Measurements from ENCODE around the gene ZNF692. TPM values are rescaled to one million over a fixed set of nuclear protein-coding genes. Genes with fewer than 3 reads are reported as not detected.
A peak's percentile ranks its signal among the peaks of the same experiment; 100 is the strongest.

ZNF692 gene
- total and polyA plus RNA-seq, 2 of the 13 experiments (the other 11 are each of a cell fraction or from before 2014, with no cell fraction given), result 27.3 to 45.8 TPM

- TF ChIP-seq, protein P1, sequence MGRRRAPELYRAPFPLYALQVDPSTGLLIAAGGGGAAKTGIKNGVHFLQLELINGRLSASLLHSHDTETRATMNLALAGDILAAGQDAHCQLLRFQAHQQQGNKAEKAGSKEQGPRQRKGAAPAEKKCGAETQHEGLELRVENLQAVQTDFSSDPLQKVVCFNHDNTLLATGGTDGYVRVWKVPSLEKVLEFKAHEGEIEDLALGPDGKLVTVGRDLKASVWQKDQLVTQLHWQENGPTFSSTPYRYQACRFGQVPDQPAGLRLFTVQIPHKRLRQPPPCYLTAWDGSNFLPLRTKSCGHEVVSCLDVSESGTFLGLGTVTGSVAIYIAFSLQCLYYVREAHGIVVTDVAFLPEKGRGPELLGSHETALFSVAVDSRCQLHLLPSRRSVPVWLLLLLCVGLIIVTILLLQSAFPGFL (CRISPR knock-in tag; IDR thresholded peaks at IDR 0.05), result no peak
- no peak for TF ChIP-seq SATB2 (CRISPR knock-in tag; IDR thresholded peaks at IDR 0.05)
- TF ChIP-seq NCOR1 (IDR thresholded peaks at IDR 0.05; ENCODE audit: borderline replicate concordance, low read length), result no peak
- TF ChIP-seq MTA3 (CRISPR knock-in tag; IDR thresholded peaks at IDR 0.05), result no peak
- TF ChIP-seq, protein P2, sequence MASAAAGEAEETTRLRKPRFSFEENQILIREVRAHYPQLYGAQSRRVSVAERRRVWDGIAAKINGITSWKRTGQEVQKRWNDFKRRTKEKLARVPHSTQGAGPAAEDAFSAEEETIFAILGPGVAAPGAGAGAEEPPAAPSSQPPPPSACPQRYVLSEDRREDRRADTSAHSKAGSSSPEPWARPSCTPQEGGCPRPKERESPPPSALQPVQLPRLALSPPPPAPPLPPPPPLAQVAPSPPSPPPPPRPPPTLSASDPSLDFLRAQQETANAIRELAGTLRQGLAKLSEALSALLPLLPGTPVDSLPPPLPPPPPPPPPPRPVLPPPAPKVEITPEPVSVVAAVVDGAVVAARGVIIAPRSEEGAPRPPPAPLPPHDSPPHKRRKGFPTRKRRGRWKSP (CRISPR knock-in tag; IDR thresholded peaks at IDR 0.05), result peak; percentile 40; the same call in 1 of the 2 replicates
- no peak for TF ChIP-seq ELF1 (CRISPR knock-in tag; IDR thresholded peaks at IDR 0.05)
- TF ChIP-seq SNAI1 (CRISPR knock-in tag; IDR thresholded peaks at IDR 0.05; ENCODE audit: borderline replicate concordance), result no peak
- TF ChIP-seq ZNF34 (CRISPR knock-in tag; IDR thresholded peaks at IDR 0.05; ENCODE audit: borderline replicate concordance), result no peak
- peak; percentile 53 for TF ChIP-seq NFYC (CRISPR knock-in tag; IDR thresholded peaks at IDR 0.05)
- no peak for TF ChIP-seq ZNF7 (CRISPR knock-in tag; IDR thresholded peaks at IDR 0.05)
- no peak for TF ChIP-seq TARDBP (CRISPR knock-in tag; IDR thresholded peaks at IDR 0.05)
- TF ChIP-seq, protein P3, sequence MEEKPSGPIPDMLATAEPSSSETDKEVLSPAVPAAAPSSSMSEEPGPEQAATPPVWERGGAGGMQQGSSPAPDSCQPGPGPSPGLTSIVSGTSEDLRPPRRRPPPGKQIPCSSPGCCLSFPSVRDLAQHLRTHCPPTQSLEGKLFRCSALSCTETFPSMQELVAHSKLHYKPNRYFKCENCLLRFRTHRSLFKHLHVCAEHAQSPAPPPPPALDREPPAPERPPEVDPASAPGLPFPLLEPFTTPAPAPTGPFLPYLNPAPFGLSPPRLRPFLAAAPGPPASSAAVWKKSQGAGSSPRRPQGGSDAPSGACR (CRISPR knock-in tag; IDR thresholded peaks at IDR 0.05), result no peak; the same call in 1 of the 2 replicates
- no peak for TF ChIP-seq ZNF777 (CRISPR knock-in tag; IDR thresholded peaks at IDR 0.05)
- TF ChIP-seq HHEX (CRISPR knock-in tag; IDR thresholded peaks at IDR 0.05), result no peak
- no peak for TF ChIP-seq SP140L (CRISPR knock-in tag; IDR thresholded peaks at IDR 0.05; ENCODE audit: borderline replicate concordance)
- no peak for TF ChIP-seq YEATS4 (CRISPR knock-in tag; IDR thresholded peaks at IDR 0.05; ENCODE audit: borderline replicate concordance)
- TF ChIP-seq NFIC (IDR thresholded peaks at IDR 0.05; ENCODE audit: low read length), result no peak
- TF ChIP-seq HOXA9 (CRISPR knock-in tag; IDR thresholded peaks at IDR 0.05; ENCODE audit: borderline replicate concordance), result peak; percentile 12; the same call in 1 of the 2 replicates
- peak; percentile 47; the same call in 1 of the 2 replicates for TF ChIP-seq ZNF672 (CRISPR knock-in tag; IDR thresholded peaks at IDR 0.05)
- TF ChIP-seq ZNF12 (CRISPR knock-in tag; IDR thresholded peaks at IDR 0.05), result peak; percentile 20; the same call in 1 of the 2 replicates
- TF ChIP-seq CSRNP1 (CRISPR knock-in tag; IDR thresholded peaks at IDR 0.05), result no peak
- no peak; the same call in 1 of the 2 replicates for TF ChIP-seq PITX1 (CRISPR knock-in tag; IDR thresholded peaks at IDR 0.05)
- TF ChIP-seq GTF3A (CRISPR knock-in tag; conservative IDR thresholded peaks at IDR 0.05), result no peak
- TF ChIP-seq KLF16 (CRISPR knock-in tag; IDR thresholded peaks at IDR 0.05), result no peak
- TF ChIP-seq, protein P4, sequence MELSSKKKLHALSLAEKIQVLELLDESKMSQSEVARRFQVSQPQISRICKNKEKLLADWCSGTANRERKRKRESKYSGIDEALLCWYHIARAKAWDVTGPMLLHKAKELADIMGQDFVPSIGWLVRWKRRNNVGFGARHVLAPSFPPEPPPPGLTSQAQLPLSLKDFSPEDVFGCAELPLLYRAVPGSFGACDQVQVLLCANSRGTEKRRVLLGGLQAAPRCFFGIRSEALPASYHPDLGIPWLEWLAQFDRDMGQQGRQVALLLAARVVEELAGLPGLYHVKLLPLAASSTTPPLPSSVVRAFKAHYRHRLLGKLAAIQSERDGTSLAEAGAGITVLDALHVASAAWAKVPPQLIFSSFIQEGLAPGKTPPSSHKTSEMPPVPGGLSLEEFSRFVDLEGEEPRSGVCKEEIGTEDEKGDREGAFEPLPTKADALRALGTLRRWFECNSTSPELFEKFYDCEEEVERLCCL (CRISPR knock-in tag; IDR thresholded peaks at IDR 0.05; ENCODE audit: borderline replicate concordance), result 0 out of 2 replicates have a peak, but pooled peaks have one; percentile 25
- no peak for TF ChIP-seq SSRP1 (CRISPR knock-in tag; IDR thresholded peaks at IDR 0.05)
- peak; percentile 67 for TF ChIP-seq TBX2 (CRISPR knock-in tag; IDR thresholded peaks at IDR 0.05; ENCODE audit: borderline replicate concordance)
Measured at GRCh38 chr1:248872752-248873408, 14.0 kb upstream of the ZNF692 start (continued).

All from HepG2 (cell line).